DND-41 (cell line): ENCODE measurements around the gene ANKDD1A.

Experiments used
- CTCF ChIP-seq: IDR thresholded peaks from 2 replicates; pipeline ENCODE4 v1.5.1; 2012; ENCODE audit warnings: borderline replicate concordance, low read length, moderate library complexity, mild to moderate bottlenecking; ENCODE audit not compliant: poor library complexity, severe bottlenecking; ENCODE audit errors: extremely low read depth
- EZH2 ChIP-seq: IDR thresholded peaks from 3 replicates; pipeline ENCODE4 v1.6.1; 2012; ENCODE audit warnings: borderline replicate concordance, low read depth, mild to moderate bottlenecking, moderate library complexity, low read length, inconsistent platforms; ENCODE audit not compliant: severe bottlenecking

- TF ChIP-seq CTCF = no peak
- no peak for TF ChIP-seq EZH2
Measured at GRCh38 chr15:64931381-64931780, 19.7 kb downstream of the ANKDD1A start.
